ENCODE measurements around the gene RESP18.
"Not testable (repeated sequence)": the region's sequence is repeated elsewhere in the genome, so short reads cannot be mapped to it uniquely, and the experiment has no call there.

GRCh38 chr2:219287116-219287440, 45.5 kb downstream of the RESP18 start:
- not testable (repeated sequence) for TF ChIP-seq CTCF (IDR thresholded peaks at IDR 0.05); ZFX (IDR thresholded peaks at IDR 0.05; ENCODE audit: borderline replicate concordance)

All from 22Rv1 (cell line).